Stimulated activated CD4-positive, alpha-beta T cell treated with anti-CD3 and anti-CD28 coated beads, Interleukin-2, amount 100 ng/mL, for 4 hours (primary cell): Measurements from ENCODE around the gene SNN.

Experiments
- DNase-seq: peaks from one replicate; pipeline ENCODE4 v3.0.0-alpha.2; 2020; ENCODE audit warnings: low read depth

SNN gene

GRCh38 chr16:11635113-11635652 lies 33.1 kb upstream of the SNN start:
- DNase-seq, result no peak

DNA sequence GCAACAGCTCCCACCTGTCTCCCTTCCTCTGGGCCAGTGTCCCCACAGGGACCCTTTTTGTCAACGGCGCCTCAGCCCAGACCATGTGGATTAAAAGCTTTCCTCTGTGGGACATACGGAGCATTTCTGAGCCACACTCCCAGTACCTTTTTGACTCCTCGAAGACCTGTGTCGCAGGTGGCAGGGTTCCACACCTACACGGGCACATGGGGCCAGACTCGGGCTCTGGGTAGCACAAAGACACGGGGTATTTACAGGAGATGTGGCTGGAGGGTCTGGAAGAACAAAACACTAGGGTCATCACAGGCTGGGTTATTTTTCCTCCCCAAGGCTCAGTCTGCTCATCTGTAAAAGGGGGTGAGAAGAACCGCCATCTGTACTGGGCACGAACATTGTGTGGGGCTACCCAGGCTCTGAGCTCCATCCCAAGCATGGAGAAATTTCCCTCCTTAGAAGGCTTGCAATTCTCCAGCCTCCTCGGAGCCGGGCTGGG lies 32.5 kb upstream of the SNN start:
- DNase-seq, result no peak

DNA sequence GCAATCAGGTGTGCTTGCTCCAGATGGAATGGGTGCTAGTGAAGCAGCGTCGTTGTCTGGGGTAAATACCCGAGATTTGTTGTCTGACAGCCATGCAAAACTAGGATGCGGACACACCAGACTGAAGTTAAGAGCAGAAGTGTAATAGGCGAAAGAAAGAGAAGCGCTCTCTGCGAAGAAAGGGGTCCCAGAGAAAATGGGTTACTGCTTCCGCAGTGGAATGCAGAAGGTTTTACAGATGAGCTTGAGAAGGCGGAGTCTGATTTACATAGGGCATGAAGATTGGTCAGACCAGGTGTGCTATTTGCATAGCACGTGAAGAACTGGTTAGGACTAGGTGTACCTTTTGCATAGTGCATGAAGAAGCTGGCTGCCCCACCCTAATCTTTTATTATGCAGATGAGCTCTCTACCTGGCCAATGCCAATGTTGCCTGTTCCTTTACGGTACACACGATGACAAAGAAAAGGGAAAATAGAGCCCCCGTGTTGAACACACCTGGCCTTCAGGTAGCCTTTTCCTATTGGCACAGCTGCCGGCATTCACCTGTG lies 32.0 kb upstream of the SNN start:
- no peak for DNase-seq

DNA sequence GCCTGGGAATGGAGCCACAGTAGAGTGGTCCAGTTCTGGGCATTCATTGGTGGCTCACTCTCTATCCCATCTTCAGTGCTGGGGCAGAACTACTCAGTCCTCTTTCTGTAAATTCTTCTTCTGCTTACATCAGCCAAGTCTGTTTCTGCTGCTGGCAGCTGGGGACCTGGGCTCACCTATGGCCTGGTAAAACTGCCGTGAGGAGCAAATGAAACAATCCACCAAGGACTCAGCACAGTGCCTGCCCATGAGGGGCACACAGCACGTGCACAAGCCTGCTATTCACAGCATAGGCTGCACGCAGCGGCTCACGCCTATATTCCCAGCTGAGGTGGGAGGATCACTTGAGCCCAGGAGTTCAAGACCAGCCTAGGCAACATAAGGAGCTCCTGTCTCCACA lies 30.9 kb upstream of the SNN start:
- no peak for DNase-seq

DNA sequence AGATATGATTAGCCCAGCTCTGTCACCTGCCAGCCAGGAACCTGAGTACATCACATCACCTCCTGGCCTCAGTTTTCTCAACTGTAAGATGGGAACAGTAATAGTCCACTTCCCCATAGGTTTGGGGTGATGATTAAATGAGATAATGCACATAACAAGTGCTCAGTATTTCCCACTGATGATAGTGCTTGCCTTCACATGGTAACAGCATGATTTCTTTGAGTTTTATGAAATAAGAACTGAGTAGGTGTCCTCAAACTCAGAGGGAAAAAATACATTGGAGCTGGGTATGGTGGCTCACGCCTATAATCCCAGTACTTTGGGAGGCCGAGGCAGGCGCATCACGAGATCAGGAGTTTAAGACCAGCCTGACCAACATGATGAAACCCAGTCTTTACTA lies 30.1 kb upstream of the SNN start:
- no peak for DNase-seq

- no peak for DNase-seq
Measured at GRCh38 chr16:11639008-11639562, 29.2 kb upstream of the SNN start.

DNA sequence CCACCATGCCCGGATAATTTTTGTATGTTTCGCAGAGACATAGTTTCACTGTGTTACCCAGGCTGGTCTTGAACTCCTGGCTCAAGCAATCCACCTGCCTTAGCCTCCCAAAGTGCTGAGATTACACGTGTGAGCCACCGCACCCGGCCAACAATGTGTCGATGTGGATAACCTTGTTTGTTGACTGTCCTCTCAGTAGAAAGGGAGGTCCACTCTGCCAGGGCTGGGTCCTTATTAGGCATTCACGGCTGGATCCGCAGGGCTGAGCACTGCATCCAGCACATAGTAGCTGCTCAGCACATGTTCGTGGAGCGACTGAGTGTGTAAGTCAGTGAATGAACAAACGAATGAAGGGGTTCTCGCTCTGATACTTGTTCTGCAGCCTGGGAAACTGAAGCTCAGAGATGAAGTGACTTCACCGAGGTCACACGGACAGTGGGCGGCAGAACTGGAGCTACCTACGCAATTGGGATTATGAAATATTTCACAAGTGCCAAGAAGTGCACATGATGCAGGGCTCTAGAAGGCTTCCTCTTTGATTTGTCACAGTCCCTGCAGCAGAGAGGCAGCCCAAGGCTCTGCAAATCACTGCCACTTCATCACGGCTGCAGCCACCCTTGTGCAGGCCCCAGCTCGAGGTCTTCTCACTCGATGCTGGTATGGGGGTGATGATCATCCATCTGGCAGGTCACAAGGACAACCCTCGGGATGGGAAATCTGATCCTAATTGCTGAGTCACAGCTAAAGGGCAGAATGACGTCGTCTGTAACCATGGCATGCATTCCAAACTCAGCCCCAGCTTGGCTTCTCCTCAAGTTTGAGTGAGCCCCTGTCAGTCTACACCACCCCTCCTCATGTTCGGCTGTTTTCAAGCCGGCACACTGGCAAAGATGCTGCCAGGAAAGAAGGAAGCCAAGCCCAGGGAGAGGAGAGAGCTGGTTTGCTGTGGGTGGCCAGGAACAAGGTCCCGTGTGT lies 28.0 kb upstream of the SNN start:
- no peak for DNase-seq

- no peak for DNase-seq
Measured at GRCh38 chr16:11640987-11641817, 27.1 kb upstream of the SNN start.

GRCh38 chr16:11642765-11643116 lies 25.5 kb upstream of the SNN start:
- no peak for DNase-seq

- DNase-seq, result no peak
Measured at GRCh38 chr16:11649276-11649675, 19.0 kb upstream of the SNN start.

- no peak for DNase-seq
Measured at GRCh38 chr16:11650641-11651591, 17.3 kb upstream of the SNN start.

DNA sequence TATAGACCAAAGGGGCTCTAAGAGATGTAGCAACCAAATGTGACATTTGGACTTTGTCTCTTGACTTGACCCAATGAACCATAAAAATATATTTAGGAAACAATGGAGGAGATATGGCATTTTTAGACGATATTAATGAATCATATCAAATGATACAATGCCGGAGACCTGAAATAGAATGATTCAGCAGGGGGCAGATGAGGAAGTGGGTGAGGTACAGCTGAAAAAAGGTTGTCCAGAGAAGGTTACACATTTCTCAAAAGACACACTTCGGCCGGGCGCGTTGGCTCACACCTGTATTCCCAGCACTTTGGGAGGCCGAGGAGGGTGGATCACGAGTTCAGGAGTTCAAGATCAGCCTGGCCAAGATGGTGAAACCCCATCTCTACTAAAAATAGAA lies 16.5 kb upstream of the SNN start:
- DNase-seq, result no peak

- no peak for DNase-seq
Measured at GRCh38 chr16:11655655-11656054, 12.6 kb upstream of the SNN start.

GRCh38 chr16:11657556-11657955 lies 10.7 kb upstream of the SNN start:
- no peak for DNase-seq

DNA sequence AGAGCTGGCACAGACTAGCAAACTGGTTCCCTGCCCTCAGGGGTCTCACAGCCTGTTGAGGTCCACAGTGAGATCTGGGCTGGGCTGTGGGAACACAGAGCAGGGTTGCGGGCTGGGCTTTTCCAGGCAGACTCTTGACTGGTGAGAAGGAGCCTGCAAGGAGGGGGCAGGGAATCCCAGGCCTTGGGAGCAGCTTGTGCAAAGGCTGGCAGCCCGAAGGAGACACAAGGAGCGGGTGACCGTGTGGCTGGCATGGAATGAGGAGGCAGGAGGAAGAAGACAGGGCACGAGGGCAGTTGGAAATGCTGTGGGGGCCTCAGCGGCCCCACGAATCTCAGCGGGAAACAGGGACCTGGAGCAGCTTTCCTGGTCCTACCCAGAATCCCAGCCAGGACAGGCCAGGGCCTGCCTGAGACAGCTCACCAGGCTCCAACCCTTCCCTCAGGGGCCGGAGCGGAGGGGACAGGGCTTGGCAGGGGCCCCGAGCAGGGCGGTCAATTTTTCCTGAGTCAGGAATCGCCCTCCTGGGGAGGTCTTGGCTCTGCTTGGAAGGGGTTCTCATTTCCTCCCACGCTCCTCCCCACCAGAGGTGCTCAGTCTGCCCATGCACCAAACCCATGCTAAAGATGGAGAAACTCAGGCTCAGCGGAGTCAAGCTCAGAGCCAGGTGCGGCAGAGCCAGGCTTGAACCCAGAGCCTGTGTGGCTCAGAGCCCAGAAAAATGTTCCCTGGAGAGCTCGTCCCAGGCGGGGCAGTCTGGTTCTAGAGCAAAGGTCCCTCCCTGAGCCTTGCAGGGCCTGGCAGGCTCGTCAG lies 9.2 kb upstream of the SNN start:
- no peak for DNase-seq

- DNase-seq, result no peak
Measured at GRCh38 chr16:11660565-11660964, 7.7 kb upstream of the SNN start.

DNA sequence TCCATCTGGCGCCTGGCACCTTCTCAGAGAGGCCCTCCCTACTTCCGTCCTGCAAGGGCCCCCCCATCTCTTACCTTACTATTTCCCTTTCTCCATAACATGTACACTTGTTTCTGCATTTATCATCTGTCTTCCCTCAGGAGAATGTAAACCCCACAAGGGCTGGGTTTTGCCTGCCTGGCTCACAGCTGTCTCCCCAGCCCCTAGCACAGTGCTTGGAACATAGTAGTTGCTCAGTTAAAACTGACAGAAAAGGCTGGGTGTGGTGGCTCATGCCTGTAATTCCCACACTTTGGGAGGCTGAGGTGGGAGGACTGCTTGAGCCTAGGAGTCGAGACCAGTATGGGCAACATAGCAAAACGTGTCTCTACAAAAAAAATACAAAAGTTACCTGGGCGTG lies 5.7 kb upstream of the SNN start:
- DNase-seq, result no peak

DNA sequence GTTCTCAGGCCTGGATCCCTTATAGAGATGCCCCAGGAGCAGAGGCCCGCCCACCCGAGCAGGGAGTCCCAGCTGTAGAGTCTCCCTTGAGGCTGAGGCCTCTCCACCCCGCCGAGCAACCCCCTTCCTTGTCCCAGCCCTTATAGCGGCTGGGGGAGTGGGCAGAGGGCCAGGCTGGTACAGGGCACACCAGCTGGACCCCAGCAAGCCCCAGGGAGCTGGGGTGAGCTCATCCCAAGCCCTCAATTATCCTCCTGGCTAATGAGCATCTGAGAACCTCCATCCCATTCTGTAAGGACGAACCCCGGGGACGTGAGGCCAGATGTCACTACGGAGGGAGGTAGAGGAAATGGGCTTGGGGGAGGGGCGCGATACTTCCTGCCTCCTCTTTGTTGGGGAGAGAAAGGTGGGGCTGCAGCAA lies 3.2 kb upstream of the SNN start:
- no peak for DNase-seq

DNA sequence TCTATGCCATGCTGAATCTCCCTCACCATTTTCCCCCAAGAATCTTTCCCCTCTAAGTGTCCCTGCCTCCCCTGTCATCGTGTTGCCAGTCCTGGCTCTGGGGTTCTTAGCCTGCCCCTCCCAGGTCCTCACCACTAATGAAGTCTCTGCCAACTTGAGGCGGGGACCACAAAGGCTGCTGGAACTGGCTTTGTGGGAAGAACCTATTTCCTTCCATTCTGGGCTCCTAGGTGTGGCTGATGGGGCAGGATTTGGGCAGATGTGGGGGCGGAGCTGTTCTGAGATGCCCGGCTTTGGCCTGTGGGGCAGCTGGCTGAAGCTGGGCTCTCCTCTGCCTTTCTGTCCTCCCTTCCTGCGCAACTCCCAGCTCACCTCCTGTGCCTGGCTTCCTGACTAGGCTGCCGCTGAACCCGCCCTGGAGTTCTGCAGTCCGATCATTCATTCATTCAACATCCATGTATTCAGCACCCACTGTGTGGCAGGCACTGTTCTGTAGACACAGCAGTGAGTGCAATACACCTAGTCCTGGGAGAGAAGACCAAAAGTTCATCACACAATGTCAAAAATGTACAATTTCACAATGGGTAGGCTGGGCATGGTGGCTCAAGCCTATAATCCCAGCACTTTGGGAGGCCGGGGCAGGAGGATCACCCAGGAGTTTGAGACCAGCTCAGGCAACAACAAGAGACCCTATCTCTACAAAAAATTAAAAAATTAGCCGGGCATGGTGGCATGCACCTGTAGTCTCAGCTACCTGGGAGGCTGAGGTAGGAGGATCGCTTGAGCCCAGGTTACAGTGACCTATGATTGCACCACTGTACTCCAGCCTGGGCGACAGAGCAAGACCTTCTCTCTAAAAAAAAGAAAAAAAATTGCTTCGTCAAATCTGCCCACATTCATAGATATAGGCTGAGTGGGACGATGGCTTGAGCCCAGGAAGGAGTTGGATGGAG lies 1.9 kb upstream of the SNN start:
- DNase-seq, result no peak
